Stimulated activated naive CD4-positive, alpha-beta T cell treated with Interleukin-2 at 50 U/mL for 16 hours (primary cell): ENCODE data around the gene MAEL.
A peak's percentile ranks its signal among the peaks of the same experiment; 100 is the strongest.

Experiments
- DNase-seq: peaks from one replicate; lab custom pipeline; 2025; lab: John Stamatoyannopoulos, UW

MAEL gene

DNA sequence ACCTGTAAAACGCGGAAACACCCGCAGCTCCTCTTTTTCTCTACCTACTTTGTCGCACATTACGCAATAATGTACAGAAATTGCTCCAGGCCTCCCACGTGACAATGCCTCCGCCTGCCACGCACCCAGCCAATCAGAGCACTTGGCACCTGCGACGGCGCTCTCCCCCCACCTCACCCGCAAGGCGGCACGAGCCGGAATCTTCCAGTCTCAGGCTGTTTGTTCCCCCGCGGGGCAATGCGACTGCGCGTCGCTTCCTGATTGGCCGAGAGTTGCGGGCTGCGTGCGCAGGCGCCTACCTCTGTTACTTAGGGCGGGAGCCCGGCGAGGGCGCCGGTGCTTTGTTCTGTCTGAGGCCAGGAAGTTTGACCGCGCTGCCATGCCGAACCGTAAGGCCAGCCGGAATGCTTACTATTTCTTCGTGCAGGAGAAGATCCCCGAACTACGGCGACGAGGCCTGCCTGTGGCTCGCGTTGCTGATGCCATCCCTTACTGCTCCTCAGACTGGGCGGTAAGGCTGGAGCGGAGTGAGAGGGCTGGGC, at the start of gene MAEL:
Gene MAEL, plus strand, starts transcription at position 307 of the 542 bp plus-strand sequence. Its CDS starts 73 bp downstream, at position 380.
- no peak for DNase-seq

- no peak for DNase-seq
These were observed 49.2 kb upstream of the MAEL start for GRCh38 chr1:166939741-166940375.

- DNase-seq, result no peak
These were observed 44.7 kb upstream of the MAEL start for GRCh38 chr1:166944186-166944967.

DNA sequence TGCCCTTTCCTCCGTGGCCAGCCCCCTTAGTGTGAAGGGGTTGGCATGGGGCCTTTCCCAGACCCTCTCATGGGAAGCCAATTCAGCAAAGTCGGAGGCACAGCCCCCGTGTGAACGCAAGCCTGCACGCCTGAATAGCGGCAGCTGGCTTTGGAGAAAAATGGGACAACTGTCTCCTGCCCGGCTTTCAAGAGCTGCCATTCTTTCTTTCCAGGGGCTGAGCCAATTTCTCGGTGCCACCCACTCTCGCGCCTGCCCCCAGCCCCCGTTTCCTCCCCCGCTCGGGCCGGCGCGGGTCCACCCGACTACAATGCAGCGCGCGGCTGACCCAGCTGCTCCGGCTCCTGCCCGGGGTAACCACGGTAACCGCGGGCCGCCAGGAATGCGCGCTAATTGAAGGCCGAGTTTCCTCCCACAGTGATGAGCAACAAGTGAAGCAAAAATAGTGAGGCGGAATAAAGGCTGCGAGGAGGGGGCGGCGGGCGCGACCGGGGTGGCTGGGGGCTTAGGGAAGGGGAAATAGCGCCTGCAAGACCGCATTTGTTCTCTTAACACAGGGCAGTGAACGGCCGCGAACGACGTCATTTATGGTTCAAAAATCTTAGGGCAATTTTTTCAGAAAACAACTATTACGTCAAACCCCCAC, 41.6 kb upstream of the MAEL start:
- no peak for DNase-seq

- DNase-seq, result no peak
These were observed 40.2 kb upstream of the MAEL start for GRCh38 chr1:166948856-166949350.

DNA sequence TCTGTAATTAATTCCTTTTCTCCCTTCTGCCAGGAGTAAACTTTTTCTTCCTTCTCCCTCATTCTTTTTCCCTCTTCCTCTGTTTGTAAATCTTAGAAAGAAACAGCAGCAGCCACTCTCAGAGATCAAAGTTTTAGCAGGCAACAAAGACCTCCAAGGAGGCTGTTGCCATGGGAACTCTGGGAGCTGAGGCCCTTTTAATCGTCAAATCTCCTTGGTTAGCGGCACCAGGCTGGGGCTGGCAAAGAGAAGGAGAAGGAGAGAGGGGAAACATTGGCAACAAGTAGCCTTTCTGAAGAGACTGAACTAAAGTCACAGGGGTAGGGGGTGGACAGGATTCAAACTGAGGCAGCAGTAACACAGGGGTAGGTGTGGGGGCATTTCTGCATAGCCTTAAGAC, 38.9 kb upstream of the MAEL start:
- no peak for DNase-seq

DNA sequence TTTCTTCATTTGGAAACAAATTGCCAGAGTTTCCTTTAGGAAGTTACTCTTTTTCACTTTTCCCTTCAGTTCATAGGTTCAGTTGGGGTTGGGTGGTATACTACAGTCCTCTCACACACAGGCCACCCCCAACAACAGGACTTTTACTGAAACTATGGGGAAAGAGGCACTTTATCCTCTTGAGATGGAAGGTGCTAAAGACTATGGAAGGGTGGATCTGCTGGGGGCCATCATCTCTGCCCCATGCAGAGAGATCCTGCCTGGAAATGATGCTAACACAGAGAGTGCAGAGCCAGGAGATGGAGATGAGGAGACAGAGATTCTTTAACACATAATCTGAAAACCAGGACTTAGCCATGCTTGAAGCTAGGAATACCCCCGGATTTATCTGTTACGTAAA, 38.0 kb upstream of the MAEL start:
- DNase-seq, result no peak

DNA sequence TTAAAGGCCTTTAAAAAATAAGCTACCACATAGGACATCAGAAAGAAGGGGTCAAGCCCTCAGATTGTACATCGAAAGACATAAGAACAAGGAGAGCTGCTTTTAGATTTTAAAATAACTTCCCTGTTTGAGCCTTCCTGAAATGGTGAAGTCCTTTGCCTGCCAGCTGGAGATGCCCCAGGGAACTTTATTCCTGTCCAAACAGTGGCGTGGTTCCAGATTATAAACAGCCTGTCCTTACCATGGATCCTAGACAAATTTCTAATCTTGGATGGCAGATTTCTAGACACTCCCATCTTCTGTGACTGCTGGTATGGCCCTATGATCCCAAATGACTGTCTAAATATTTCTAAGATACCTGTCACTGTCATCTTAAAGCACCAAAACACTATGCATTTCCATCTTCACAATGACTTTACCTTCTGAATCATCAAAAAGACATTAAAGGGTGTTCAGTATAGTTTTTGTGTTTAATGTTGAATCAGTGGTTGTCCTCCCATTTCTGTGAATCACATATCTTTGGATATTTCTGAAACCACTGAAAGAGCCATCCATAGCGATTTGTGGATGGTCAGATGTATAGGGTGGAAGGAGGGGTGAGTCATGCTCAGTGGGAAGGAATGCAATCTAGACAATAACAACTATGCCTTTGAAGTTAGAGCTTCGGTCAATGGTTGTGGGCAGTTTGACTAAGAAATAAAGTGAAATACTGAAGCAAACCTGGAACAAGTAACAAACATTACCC, 36.9 kb upstream of the MAEL start:
- DNase-seq, result no peak

DNA sequence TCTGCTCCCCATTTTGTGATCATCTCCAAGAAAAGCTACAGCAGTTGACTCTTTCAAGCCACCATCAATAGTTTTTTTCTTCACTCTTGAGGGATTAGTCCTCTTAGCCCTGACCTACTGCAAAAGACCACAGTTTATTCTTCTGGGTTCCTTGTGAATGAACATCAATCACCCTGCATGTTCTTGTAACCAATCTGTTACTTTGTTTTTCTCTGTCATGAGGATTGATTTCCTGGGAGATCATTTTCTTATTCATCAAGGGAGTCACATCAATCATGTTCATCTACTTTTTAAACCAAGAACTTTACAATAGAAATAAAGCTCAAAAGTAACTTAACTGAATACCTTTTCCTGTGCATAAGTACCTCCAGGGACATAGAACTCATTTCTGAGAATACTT, 35.6 kb upstream of the MAEL start:
- no peak for DNase-seq

DNA sequence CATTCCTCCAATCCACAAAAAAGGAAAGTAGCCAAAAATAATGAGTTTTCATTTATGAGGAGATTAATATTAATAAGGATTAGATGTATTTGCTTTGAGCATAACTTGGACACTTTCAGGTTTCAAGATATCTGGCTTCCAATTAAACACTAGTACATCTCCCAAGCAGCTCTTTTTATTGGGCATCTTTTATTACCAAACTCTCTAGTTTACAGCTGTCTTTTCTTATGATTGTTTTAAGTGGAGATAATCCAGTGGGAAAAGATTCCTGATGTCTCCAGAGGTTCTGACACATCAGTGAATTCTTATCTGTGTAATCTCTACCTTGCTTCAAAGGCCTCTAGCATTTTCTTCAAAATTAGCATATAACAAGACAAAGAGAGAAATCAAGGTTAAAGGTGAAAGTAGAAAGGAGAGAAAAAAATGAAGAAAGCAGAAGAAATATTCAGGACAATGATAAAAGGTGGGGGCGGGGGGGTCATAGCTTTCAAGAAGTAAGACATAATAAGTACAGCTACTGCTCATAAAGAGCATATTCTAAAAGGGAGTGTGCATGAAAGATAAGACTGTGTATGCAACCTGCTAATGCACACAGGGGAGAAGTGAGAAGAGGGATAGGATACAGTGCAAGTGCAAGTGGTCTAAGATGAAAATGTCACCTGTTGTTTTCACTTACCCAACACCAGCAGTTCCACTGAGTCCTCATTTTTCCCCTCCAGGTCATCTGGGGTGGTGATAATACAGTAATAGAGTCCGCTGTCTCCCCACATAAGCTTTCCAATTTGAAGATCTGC, 32.8 kb upstream of the MAEL start:
- DNase-seq, result no peak

DNA sequence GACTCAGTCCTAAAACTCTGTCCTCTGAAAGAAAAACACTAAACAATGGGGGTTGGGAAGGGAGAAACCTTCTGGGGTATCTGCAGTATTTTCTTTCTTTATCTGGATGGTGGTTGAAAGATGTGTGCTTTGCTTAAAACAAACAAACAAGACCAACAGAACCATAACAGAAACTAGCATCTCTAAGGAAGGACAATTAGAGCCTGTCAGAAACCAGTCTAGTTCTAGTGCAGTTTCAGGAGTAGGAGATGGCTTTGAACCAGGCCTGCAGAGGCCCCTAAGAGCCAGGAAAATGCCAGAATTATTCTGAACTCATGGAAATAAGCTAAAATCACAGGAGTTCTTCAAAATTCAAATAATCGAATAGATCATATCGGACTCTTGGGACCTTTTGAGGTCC, 32.2 kb upstream of the MAEL start:
- DNase-seq, result no peak

GRCh38 chr1:166960858-166961474, 28.1 kb upstream of the MAEL start:
- no peak for DNase-seq

GRCh38 chr1:166969074-166969677, 19.9 kb upstream of the MAEL start:
- no peak for DNase-seq

DNA sequence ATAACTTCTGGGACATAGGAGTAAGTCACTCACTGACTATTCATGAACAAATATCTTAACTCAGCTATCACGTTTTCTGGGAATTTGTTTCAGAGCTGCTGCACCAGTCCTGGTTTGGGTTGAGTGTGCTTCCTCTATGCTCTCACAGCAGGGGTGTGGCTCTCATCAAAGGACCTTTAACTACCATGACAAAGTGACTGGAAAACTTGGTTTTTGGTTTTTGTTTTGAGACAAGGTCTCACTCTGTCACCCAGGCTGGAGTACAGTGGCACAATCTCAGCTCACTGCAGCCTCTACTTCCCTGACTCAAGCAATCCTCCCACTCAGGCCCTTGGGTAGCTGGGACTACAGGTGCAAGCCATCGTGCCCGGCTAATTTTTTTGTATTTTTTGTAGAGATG, 17.8 kb upstream of the MAEL start:
- DNase-seq, result no peak

DNA sequence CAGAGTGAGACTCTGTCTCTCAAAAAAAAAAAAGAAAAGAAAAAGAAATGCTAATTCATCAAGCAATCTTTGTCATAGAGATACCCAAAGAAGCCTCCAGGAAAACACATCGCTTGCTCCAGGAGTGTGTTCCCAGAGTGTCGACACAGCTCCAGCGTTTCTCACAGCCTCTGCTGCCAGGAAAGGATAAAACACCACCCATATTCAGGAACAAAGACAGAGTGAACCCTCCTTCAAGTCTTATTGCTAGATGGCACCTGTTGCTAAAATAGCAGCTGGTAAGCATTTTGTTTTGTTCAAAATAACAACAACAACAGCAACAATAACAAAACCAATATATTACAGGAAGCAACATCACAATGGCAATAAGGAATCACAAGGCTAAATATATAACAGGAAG, 16.9 kb upstream of the MAEL start:
- no peak for DNase-seq

DNA sequence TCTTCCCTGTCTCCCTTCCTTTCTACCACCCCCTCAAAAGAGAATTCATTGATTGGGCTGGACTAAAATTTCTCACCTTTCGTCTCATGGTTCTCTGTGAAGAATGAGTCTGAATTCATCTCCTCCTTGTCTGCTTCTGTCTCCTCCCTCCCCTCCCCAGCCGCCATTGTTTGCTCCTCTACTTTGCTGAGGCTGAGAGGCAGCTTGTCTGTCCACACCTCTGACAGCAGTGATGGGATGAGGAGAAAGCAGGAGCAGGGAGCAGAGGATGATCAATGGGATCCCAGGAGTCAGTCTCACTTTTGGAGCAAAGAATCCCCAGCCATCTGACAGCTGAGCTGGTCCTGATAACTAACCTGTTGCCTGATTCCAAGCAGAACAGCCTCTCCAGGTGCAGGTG, 16.3 kb upstream of the MAEL start:
- no peak for DNase-seq

- peak; percentile 49 for DNase-seq
These were observed 14.3 kb upstream of the MAEL start for GRCh38 chr1:166974647-166975345.

DNA sequence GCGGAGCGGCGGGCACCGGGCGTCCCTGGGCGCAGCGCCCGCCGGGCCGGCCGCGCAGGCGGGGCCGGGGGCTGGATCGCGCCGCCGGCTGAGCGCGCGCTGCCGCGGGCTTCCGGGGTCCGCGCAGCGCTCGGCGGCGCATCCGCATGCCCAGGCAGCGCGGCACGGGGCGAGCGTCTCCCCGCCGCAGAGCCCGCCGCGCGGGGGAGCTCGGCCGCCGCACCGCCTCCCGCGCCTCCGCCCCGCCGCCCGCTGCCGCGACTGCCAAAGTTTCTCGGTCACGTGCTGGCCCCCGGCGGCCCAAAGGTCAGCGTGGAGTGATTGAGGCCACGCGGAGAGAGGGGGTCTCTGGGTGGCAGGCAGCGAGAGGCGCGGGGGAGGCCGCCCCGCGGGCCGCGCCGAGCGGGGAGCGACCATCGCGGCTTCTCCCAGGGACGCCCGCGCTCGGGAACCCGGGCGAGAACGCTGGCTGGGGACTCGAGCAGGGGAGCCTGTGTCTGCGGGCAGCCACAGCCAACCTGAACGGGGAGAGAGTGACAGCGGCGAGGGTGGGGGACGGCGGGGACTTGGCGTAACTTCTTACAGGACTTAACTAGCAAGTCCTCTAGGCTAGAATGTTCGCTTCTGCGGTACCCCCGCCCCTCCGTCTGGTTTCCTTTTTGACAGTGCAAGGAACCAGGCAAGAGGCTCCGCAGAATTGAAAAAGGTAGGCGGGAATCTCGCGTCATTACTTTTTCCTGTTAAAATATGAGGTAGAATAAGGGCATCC, 13.5 kb upstream of the MAEL start, which contains the start of gene ILDR2:
Gene ILDR2, minus strand, starts transcription at position 180 of the 769 bp plus-strand sequence. CDS start 272 bp downstream, outside the sequence.
- peak; percentile 63 for DNase-seq

GRCh38 chr1:166977951-166978350, 11.1 kb upstream of the MAEL start:
- DNase-seq, result no peak
